Panc1 (cell line): ENCODE measurements around the gene MKRN2. TPM values are rescaled to one million over a fixed set of nuclear protein-coding genes. Genes with fewer than 3 reads are reported as not detected.

ENCODE experiments used
- ATAC-seq: fragments of 200-7000 bp; cut with Tn5 transposase; 2 replicates; pipeline ENCODE4 v1.9.1; 2020; ENCODE audit warnings: mild to moderate bottlenecking, moderate library complexity
- BruUV-seq: library from RNA; stranded (reverse); fragments of 400-500 nt; replicated peaks from 2 replicates; lab custom pipeline; 2021; lab: Mats Ljungman, UMichigan
- CTCF ChIA-PET: fragments of 300-600 bp; sonication (Branson Sonifier 250); formaldehyde crosslinking; loops from one replicate; lab custom pipeline; 2022; ENCODE audit warnings: antibody characterized with exemption; lab: Charles Lee
- POLR2A ChIA-PET: fragments of 300-600 bp; sonication (Branson Sonifier 250); formaldehyde crosslinking; loops from one replicate; lab custom pipeline; 2022; ENCODE audit warnings: antibody characterized with exemption; lab: Charles Lee
- DNase-seq: peaks from one replicate; pipeline ENCODE4 v3.0.0-alpha.2; 2010; ENCODE audit warnings: low read depth, low spot score
- H3K27ac ChIP-seq: 2 replicates; pipeline ENCODE4 v1.5.1; 2011; ENCODE audit warnings: mild to moderate bottlenecking, low read length, inconsistent platforms
- H3K27me3 ChIP-seq: fragments of 200-500 bp; sonication (Bioruptor generic); 2 replicates; pipeline ENCODE4 v1.6.0; 2014; ENCODE audit warnings: low read length, inconsistent platforms; ENCODE audit not compliant: control insufficient read depth, insufficient read depth
- H3K36me3 ChIP-seq: fragments of 200-500 bp; sonication (Bioruptor generic); 2 replicates; pipeline ENCODE4 v1.5.1; 2014; ENCODE audit warnings: inconsistent platforms, mild to moderate bottlenecking, low read length, moderate library complexity; ENCODE audit not compliant: control insufficient read depth, insufficient read depth
- H3K4me1 ChIP-seq: 2 replicates; pipeline ENCODE4 v1.5.1; 2011; ENCODE audit warnings: inconsistent platforms, mild to moderate bottlenecking, low read length, moderate library complexity; ENCODE audit not compliant: control insufficient read depth, insufficient read depth
- H3K4me3 ChIP-seq, 2 experiments: 2 replicates each; pipeline ENCODE4 v1.5.1; 2011 to 2012; ENCODE audit warnings: low read depth in 2 of 2, low read length in 2 of 2, mild to moderate bottlenecking in 2 of 2, inconsistent platforms in 1 of 2, moderate library complexity in 1 of 2
- H3K9me3 ChIP-seq: fragments of 200-500 bp; sonication (Bioruptor generic); 2 replicates; pipeline ENCODE4 v1.5.1; 2014; ENCODE audit warnings: low read depth, mild to moderate bottlenecking, inconsistent platforms, low read length, moderate library complexity; ENCODE audit not compliant: control insufficient read depth, insufficient read depth
- POLR2AphosphoS5 ChIP-seq: IDR thresholded peaks from 2 replicates; pipeline ENCODE4 v1.6.1; 2012; ENCODE audit warnings: mild to moderate bottlenecking, low read depth, low read length, moderate library complexity
- SIN3A ChIP-seq: IDR thresholded peaks from 2 replicates; pipeline ENCODE4 v1.6.1; 2012; ENCODE audit warnings: low read depth, mild to moderate bottlenecking, low read length, moderate library complexity, borderline replicate concordance; ENCODE audit not compliant: insufficient read depth
- TCF7L2 ChIP-seq: IDR thresholded peaks from 2 replicates; pipeline ENCODE4 v1.6.1; 2011; ENCODE audit warnings: mild to moderate bottlenecking, low read depth, low read length, inconsistent platforms
- in situ Hi-C: cut with HindIII; loops from 2 replicates; pipeline ENCODE4 v1.10.0; 2016; ENCODE audit warnings: low sequenced_read_pairs, low pct_unique_long_range_greater_than_20kb
- intact Hi-C: fragments of 100-400 bp; cut with micrococcal nuclease; formaldehyde crosslinking; loops from one replicate; pipeline ENCODE4 v1.10.0; 2022; ENCODE audit not compliant: unreplicated experiment
- total RNA-seq: library from RNA; stranded (reverse); gene quantifications from one replicate; pipeline ENCODE4 v1.2.1, GENCODE V29; 2021; ENCODE audit not compliant: unreplicated experiment
- TF ChIP-seq, protein P1 (sequence below), 2 experiments: IDR thresholded peaks; 2 replicates each; pipeline ENCODE4 v1.6.1; 2011 to 2012; ENCODE audit warnings: low read depth in 2 of 2, control low read depth in 1 of 2, low read length in 1 of 2, mild to moderate bottlenecking in 1 of 2, moderate library complexity in 1 of 2; ENCODE audit not compliant: insufficient read depth in 1 of 2
- TF ChIP-seq, protein P2 (sequence below): fragments of 450-650 bp; IDR thresholded peaks from 2 replicates; pipeline ENCODE4 v1.5.1; 2017; ENCODE audit warnings: mild to moderate bottlenecking

The MKRN2 gene
- total RNA-seq, 1 experiment from 2014 or later, result 19.4 TPM

DNA sequence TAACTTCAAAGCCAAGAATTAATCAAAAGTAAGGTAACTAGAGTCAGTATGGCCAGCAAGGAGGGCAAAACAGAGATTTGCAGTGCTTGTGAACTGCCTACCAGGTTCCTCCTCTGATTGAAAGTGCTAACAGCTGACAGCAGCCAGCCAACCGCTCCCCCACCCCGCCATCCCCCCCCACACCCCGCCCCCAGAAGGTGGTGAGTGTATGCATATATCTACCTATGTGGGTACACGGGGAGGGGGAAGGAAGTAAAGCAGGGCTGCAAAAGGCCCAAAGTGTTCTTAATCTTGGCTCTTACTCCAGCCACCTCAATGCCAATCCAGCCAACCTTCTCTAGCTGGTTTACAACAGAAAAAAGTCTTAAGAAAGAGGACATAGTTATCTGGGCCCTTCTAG is 56.4 kb downstream of the MKRN2 start:
- BruUV-seq, result no TSS peak
- Histone ChIP-seq H3K27me3 (no peaks in the 10 kb centered on the region), H3K4me3 (no peak overlapping the region), H3K9me3 (no peaks in the 10 kb centered on the region), H3K36me3 (peaks cover 11% of the 10 kb centered on the region), H3K4me1 (no peaks in the 10 kb centered on the region), H3K27ac (no peak overlapping the region)
- no peak for ATAC-seq
- POLR2A ChIA-PET, result no interaction called here
- intact Hi-C loops (loop anchor here (10.0 kb wide), 1 partner anchor 738 kb away; no protein-coding TSS in a partner anchor), in situ Hi-C loops (no loop called here)
- CTCF ChIA-PET, result no interaction called here
- TF ChIP-seq SIN3A, result no peak
- TF ChIP-seq, protein P1, sequence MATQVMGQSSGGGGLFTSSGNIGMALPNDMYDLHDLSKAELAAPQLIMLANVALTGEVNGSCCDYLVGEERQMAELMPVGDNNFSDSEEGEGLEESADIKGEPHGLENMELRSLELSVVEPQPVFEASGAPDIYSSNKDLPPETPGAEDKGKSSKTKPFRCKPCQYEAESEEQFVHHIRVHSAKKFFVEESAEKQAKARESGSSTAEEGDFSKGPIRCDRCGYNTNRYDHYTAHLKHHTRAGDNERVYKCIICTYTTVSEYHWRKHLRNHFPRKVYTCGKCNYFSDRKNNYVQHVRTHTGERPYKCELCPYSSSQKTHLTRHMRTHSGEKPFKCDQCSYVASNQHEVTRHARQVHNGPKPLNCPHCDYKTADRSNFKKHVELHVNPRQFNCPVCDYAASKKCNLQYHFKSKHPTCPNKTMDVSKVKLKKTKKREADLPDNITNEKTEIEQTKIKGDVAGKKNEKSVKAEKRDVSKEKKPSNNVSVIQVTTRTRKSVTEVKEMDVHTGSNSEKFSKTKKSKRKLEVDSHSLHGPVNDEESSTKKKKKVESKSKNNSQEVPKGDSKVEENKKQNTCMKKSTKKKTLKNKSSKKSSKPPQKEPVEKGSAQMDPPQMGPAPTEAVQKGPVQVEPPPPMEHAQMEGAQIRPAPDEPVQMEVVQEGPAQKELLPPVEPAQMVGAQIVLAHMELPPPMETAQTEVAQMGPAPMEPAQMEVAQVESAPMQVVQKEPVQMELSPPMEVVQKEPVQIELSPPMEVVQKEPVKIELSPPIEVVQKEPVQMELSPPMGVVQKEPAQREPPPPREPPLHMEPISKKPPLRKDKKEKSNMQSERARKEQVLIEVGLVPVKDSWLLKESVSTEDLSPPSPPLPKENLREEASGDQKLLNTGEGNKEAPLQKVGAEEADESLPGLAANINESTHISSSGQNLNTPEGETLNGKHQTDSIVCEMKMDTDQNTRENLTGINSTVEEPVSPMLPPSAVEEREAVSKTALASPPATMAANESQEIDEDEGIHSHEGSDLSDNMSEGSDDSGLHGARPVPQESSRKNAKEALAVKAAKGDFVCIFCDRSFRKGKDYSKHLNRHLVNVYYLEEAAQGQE (IDR thresholded peaks at IDR 0.05; ENCODE audit: insufficient read depth in 1 of 2, low read depth in 2 of 2, low read length in 1 of 2), result no peak
- TF ChIP-seq, protein P2, sequence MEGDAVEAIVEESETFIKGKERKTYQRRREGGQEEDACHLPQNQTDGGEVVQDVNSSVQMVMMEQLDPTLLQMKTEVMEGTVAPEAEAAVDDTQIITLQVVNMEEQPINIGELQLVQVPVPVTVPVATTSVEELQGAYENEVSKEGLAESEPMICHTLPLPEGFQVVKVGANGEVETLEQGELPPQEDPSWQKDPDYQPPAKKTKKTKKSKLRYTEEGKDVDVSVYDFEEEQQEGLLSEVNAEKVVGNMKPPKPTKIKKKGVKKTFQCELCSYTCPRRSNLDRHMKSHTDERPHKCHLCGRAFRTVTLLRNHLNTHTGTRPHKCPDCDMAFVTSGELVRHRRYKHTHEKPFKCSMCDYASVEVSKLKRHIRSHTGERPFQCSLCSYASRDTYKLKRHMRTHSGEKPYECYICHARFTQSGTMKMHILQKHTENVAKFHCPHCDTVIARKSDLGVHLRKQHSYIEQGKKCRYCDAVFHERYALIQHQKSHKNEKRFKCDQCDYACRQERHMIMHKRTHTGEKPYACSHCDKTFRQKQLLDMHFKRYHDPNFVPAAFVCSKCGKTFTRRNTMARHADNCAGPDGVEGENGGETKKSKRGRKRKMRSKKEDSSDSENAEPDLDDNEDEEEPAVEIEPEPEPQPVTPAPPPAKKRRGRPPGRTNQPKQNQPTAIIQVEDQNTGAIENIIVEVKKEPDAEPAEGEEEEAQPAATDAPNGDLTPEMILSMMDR, result no peak
- TF ChIP-seq POLR2AphosphoS5, result no peak
- TF ChIP-seq TCF7L2, result no peak
- DNase-seq, result no peak

DNA sequence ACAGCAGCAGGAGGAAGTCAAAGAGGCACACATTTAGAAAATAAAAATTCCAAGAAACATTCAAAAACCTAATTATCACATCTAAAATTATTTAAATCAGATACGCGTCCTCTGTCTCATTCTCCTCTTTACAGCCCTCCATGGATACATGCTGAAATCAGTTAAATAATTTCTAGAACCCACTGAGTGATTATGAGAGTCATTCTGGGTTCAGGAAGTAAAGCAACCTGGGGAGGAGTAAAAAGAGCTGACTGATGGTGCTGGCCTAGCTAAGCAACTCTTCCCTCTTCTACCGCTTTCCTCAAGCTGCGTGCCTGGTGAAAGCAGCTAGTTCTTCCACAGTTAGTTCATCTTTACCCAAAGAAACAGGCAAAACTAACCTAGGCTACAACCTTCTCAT is 58.4 kb downstream of the MKRN2 start:
- Histone ChIP-seq H3K36me3 (peaks cover 2% of the 10 kb centered on the region), H3K27ac (no peak overlapping the region), H3K4me3 (no peak overlapping the region), H3K9me3 (no peaks in the 10 kb centered on the region), H3K4me1 (no peaks in the 10 kb centered on the region), H3K27me3 (no peaks in the 10 kb centered on the region)
- no peak for TF ChIP-seq TCF7L2
- TF ChIP-seq POLR2AphosphoS5, result no peak
- ChIA-PET CTCF (no interaction called here), POLR2A (no interaction called here)
- ATAC-seq, result no peak
- DNase-seq, result no peak
- BruUV-seq, result no TSS peak
- intact Hi-C loops, result loop anchor here (10.0 kb wide), 1 partner anchor 740 kb away; no protein-coding TSS in a partner anchor
- in situ Hi-C loops, result no loop called here

DNA sequence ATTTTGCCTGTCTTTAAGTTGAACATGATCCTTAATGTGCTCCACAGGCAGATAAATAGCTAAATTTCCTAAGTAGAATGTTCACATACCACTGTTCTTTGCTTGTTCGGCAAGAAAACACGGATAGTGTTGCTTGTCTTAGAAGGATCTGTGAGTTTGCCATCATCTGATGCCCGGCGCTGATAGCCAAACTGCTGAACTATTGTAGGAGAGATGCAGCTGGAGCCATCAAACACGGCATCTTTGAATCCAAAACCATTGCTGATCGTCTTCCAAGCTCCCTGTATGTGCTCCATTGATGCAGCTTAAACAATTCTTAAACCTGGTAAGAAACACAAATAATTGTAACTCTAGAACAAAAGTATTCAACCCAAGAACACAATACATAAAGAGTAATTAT is 61.5 kb downstream of the MKRN2 start:
- BruUV-seq, result no TSS peak
- POLR2A ChIA-PET, result no interaction called here
- Histone ChIP-seq H3K27ac (no peak overlapping the region), H3K4me1 (no peaks in the 10 kb centered on the region), H3K4me3 (no peak overlapping the region), H3K27me3 (no peaks in the 10 kb centered on the region), H3K36me3 (peaks cover 2% of the 10 kb centered on the region), H3K9me3 (no peaks in the 10 kb centered on the region)
- intact Hi-C loops, result loop anchor here (10.0 kb wide), 1 partner anchor 744 kb away; no protein-coding TSS in a partner anchor
- ATAC-seq (no peak), DNase-seq (no peak)
- CTCF ChIA-PET, result no interaction called here
- in situ Hi-C loops, result no loop called here
- TF ChIP-seq, protein P2, result no peak
